Measurements from ENCODE around the gene DAB2. TPM values are rescaled to one million over a fixed set of nuclear protein-coding genes. Genes with fewer than 3 reads are reported as not detected.
"Not testable (repeated sequence)": the region's sequence is repeated elsewhere in the genome, so short reads cannot be mapped to it uniquely, and the experiment has no call there.

DAB2 gene
- total and polyA plus RNA-seq, 2 donors (not counting 1 experiment from before 2014, with no cell fraction given), result 0.03 to 0.47 TPM

DNA sequence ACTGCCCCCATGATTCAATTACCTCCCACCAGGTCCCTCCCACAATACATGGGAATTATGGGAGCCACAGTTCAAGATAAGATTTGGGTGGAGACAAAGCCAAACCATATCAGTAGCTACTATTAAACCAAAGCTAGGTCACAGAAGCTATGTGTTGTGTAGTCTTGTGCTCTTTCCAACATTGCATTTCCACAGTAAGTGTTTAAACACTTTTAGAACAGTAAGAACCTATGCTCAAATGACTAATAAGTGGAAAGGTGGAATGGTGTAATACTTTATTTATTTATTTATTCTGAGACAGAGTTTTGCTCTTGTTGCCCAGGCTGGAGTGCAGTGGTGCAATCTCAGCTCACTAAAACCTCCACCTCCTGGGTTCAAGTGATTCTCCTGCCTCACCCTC lies 22.6 kb downstream of the DAB2 start:
- H3K27ac Mint-ChIP-seq; H2AFZ ChIP-seq (ENCODE audit: insufficient read depth, low read depth, low read length, poor library complexity, severe bottlenecking); H3K9me3 Mint-ChIP-seq (ENCODE audit: insufficient read depth); H3K27me3 ChIP-seq (replicated peaks in 1 of 4; ENCODE audit: control extremely low read depth in 1 of 4, control insufficient read depth in 3 of 4, insufficient read depth in 4 of 4, low read length in 3 of 4); H3K4me2 ChIP-seq (replicated peaks; ENCODE audit: low read depth, low read length, poor library complexity, severe bottlenecking); H3K4me1 ChIP-seq (ENCODE audit: control insufficient read depth in 2 of 2, insufficient read depth in 2 of 2, low read length in 2 of 2); H3K9me3 ChIP-seq (ENCODE audit: control extremely low read depth in 1 of 3, control insufficient read depth in 2 of 3, insufficient read depth in 1 of 3, low read length in 2 of 3); H3K79me2 ChIP-seq (ENCODE audit: control insufficient read depth, insufficient read depth, low read length); H3K4me1 Mint-ChIP-seq; H3K36me3 ChIP-seq (replicated peaks in 1 of 2; ENCODE audit: control extremely low read depth in 1 of 2, control insufficient read depth in 1 of 2, extremely low read depth in 1 of 2, insufficient read depth in 2 of 2, low read length in 1 of 2); ATAC-seq (ENCODE audit: low read depth); POLR2A ChIA-PET; intact Hi-C loops (cut with micrococcal nuclease); H4K20me1 ChIP-seq (ENCODE audit: control insufficient read depth, insufficient read depth, low read length, poor library complexity, severe bottlenecking); H3K4me3 ChIP-seq (ENCODE audit: control extremely low read depth in 1 of 5, extremely low read depth in 1 of 5, insufficient read depth in 1 of 5, low read depth in 2 of 5, low read length in 4 of 5); H3K4me3 Mint-ChIP-seq; DNase-seq; CTCF ChIA-PET; H3K9ac ChIP-seq (ENCODE audit: low read length); H3K27ac ChIP-seq (ENCODE audit: low read length in 2 of 2): not testable (repeated sequence)
- H3K27me3 Mint-ChIP-seq, result peaks cover 13% of the 10 kb centered on the region

DNA sequence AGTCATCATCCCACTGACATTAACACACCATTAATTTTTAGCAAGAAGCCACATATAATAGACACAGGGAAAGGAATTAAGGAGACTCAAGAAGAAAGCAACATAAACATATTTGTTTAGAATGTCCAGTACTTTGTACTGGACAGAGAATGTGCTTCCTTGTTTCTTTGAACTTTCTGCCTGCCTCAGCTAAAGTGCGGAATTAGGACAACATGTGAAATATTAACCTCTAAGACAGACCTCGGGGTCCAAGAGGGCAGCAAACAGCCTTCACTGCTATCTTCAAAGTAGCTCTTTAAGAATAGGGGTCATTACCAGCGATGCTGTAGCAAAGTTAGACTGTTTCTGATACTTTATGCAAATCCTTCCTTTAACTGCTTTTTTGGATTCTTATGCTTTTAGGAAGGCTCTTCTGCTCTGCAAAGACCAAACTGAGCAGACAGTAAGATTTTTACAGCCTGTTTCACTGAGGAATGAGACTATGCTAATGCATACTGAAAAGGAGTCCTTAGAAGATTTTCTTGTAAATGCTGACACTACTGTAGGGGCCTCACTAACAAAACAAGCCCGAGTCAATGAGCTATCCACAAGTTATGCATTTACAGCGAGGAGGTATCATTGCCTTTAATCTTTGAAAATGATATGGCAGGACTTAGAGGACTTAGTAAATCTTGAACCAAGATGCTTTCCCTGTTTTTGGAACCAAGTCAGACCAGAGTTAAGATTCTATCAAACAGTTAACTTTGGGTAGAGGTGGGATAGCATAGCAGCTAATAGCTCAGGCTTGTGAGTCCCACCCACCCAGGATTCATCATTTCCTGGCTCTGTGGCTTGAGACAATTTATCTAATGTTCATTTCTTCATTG lies 23.8 kb downstream of the DAB2 start:
- TF ChIP-seq, protein P1, sequence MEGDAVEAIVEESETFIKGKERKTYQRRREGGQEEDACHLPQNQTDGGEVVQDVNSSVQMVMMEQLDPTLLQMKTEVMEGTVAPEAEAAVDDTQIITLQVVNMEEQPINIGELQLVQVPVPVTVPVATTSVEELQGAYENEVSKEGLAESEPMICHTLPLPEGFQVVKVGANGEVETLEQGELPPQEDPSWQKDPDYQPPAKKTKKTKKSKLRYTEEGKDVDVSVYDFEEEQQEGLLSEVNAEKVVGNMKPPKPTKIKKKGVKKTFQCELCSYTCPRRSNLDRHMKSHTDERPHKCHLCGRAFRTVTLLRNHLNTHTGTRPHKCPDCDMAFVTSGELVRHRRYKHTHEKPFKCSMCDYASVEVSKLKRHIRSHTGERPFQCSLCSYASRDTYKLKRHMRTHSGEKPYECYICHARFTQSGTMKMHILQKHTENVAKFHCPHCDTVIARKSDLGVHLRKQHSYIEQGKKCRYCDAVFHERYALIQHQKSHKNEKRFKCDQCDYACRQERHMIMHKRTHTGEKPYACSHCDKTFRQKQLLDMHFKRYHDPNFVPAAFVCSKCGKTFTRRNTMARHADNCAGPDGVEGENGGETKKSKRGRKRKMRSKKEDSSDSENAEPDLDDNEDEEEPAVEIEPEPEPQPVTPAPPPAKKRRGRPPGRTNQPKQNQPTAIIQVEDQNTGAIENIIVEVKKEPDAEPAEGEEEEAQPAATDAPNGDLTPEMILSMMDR (IDR thresholded peaks at IDR 0.05), result no peak
- no peak for TF ChIP-seq EZH2 (IDR thresholded peaks at IDR 0.05; ENCODE audit: borderline replicate concordance, insufficient read depth, low read depth, low read length, poor library complexity, severe bottlenecking)
- Histone ChIP-seq H3K36me3 (replicated peaks in 1 of 2; ENCODE audit: control extremely low read depth in 1 of 2, control insufficient read depth in 1 of 2, extremely low read depth in 1 of 2, insufficient read depth in 2 of 2, low read length in 1 of 2) (no peaks in the 10 kb centered on the region), H3K4me2 (replicated peaks; ENCODE audit: low read depth, low read length, poor library complexity, severe bottlenecking) (no peak overlapping the region), H3K9ac (ENCODE audit: low read length) (no peak overlapping the region), H3K79me2 (ENCODE audit: control insufficient read depth, insufficient read depth, low read length) (no peaks in the 10 kb centered on the region), H3K27me3 (replicated peaks in 1 of 4; ENCODE audit: control extremely low read depth in 1 of 4, control insufficient read depth in 3 of 4, insufficient read depth in 4 of 4, low read length in 3 of 4) (no peaks in the 10 kb centered on the region), H3K4me1 (ENCODE audit: control insufficient read depth in 2 of 2, insufficient read depth in 2 of 2, low read length in 2 of 2) (peaks cover 0 to 3% of the 10 kb centered on the region in 2 donors), H3K4me3 (ENCODE audit: control extremely low read depth in 1 of 5, extremely low read depth in 1 of 5, insufficient read depth in 1 of 5, low read depth in 2 of 5, low read length in 4 of 5) (no peak overlapping the region), H2AFZ (ENCODE audit: insufficient read depth, low read depth, low read length, poor library complexity, severe bottlenecking) (no peak overlapping the region), H4K20me1 (ENCODE audit: control insufficient read depth, insufficient read depth, low read length, poor library complexity, severe bottlenecking) (no peaks in the 10 kb centered on the region), H3K27ac (ENCODE audit: low read length in 2 of 2) (no peak overlapping the region), H3K9me3 (ENCODE audit: control extremely low read depth in 1 of 3, control insufficient read depth in 2 of 3, insufficient read depth in 1 of 3, low read length in 2 of 3) (no peaks in the 10 kb centered on the region)
- Mint-ChIP-seq H3K9me3 (ENCODE audit: insufficient read depth) (no peaks in the 10 kb centered on the region), H3K4me3 (no peak overlapping the region), H3K27ac (no peak overlapping the region), H3K4me1 (peaks cover 7% of the 10 kb centered on the region), H3K27me3 (peaks cover 8% of the 10 kb centered on the region)
- intact Hi-C loops (cut with micrococcal nuclease), result no loop called here
- ATAC-seq (ENCODE audit: low read depth) (no peak), DNase-seq (no peak)
- POLR2A ChIA-PET, result no interaction called here
- WGBS (ENCODE audit: insufficient coverage), result 100% methylated on average over 2 of the region's 5 CpGs
- CTCF ChIA-PET, result interaction anchor here (0.5 kb wide), 1 partner anchor 55 kb away, joined by 3 read pairs; no protein-coding TSS in a partner anchor
